NOMO-1 treated with dmso at 0.1 percent for 144 hours (cell line): ENCODE results near the gene MED12L.
"Not testable (repeated sequence)": the region's sequence is repeated elsewhere in the genome, so short reads cannot be mapped to it uniquely, and the experiment has no call there.

Source experiments
- DNase-seq: peaks from one replicate; lab custom pipeline; 2025; ENCODE audit not compliant: unreplicated experiment; lab: John Stamatoyannopoulos, UW

Gene MED12L

DNA sequence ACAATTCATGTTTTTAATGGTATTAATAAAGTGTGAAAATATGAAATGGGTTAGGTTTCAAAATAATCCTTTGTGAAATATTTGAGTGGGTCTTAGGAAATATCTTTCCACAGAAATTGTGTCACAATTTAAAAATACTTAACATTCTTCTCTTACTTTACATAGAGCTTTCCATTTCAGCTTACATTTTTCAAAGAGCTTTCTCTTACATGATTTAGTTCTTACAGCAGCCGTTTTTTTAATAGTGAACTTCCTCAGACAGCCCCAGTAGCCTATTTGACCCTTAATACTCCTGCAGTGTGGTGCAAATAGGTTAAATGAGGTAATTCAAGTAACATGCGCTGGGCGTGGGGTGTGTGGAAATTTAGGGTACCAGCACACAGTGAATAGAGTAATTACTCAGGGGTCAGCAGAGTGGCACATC lies 277.3 kb downstream of the MED12L start:
- peak; percentile 30 for DNase-seq

DNA sequence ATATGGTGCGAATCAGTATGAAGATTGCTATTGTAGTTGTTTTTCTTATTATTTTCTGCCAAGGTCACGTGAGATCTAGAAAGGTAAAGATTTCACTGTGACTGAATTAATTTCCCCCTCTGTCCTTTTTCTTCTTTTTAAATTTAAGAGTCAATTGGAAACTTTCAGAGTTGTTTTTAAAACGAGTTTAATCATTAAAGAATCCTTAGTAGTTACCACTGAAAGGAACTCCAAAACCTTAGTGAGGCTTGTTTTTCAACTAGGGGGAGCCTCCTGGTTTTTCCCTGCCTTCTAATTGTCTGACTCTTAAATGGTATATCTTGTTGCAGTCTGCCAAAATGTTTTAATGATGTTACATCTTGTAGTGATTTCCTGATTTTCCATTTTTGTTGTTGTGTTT lies 281.5 kb downstream of the MED12L start:
- no peak for DNase-seq

GRCh38 chr3:151367448-151367847 lies 282.0 kb downstream of the MED12L start:
- DNase-seq = no peak

- no peak for DNase-seq
These were observed 286.1 kb downstream of the MED12L start for GRCh38 chr3:151371526-151371925.

GRCh38 chr3:151372063-151372820 lies 286.8 kb downstream of the MED12L start:
- no peak for DNase-seq

GRCh38 chr3:151377768-151378385 lies 292.4 kb downstream of the MED12L start:
- no peak for DNase-seq

- DNase-seq = peak; percentile 35
These were observed 293.7 kb downstream of the MED12L start for GRCh38 chr3:151379083-151379734.

DNA sequence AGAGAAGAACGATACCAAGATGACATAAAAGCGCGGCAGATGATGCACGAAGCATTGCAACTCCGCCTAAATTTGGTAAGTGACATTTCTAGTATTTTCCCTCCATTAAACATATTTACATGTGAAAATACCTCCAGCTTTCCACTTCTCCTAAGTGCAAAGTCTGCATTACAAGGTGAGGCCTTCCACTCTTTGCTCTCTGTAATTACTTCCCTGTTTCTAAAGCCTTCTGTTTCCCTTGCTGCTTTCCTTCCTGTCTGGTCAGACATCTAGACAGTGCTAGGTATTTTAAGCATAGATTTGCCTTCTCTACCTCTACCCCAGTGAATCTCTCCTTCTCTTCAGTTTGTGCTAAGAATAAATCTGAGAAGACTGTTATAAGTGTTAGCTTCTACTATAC lies 297.2 kb downstream of the MED12L start:
- DNase-seq = peak; percentile 29

- no peak for DNase-seq
These were observed 297.6 kb downstream of the MED12L start for GRCh38 chr3:151383111-151383510.

DNA sequence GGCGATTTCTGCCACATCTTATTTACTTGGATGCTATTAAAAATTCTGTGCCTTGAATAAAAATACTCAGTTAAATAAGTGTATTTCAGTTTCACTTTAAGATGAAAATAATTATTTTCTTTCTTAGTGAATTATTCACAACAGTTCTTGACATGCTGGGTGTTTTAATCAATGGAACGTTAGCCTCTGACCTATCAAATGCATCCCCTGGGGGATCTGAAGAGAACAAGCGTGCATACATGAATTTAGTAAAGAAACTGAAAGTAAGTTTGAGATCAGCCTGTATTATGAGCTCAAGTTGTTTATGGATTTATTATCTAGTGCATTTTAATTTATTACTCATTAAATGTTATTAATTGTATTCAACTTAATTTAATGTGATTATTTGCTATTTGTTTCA lies 298.5 kb downstream of the MED12L start:
- no peak for DNase-seq

DNA sequence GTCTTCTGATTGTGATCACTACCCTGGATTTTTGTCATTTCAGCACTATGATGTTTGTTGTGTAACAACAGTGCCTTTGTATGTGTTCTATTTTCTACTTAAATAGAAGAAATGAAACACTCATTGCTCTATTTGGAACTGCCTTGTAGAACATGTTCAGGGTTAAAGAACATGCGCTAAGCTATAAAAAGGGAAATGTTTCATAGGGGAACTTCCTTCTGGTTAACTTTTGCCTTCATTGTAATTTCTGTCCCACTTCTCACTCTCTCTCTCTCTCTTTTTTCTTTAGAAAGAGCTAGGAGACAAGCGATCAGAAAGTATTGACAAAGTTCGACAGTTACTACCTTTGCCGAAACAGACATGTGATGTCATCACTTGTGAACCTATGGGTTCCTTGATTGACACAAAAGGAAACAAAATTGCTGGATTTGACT lies 299.3 kb downstream of the MED12L start, which contains the start of gene P2RY12:
Gene P2RY12 (minus strand): TSS at position 13 of the 434 bp plus-strand sequence. CDS start 45,908 bp downstream, outside the sequence.
- peak; percentile 74 for DNase-seq

- no peak for DNase-seq
These were observed 300.6 kb downstream of the MED12L start for GRCh38 chr3:151386056-151386455.

DNA sequence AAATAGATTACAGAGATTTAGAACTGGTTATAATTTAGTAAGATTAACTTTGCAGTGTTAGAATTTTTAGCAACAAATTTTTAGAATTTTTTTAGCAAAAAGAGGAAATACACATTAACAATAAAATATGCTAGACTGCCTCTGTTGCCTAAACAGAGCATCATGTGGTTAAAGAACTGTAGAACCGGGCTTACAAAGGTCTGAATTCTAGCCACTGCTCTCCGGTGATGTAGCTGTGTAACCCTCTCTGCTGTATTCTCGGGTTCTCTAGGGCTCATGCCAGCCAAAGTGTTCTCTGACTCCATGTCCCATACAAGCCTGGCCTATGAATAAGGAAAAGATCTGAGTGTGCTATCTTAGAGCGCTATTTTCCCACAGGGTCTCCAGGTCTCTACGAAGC lies 302.0 kb downstream of the MED12L start:
- no peak for DNase-seq

GRCh38 chr3:151387842-151388241 lies 302.4 kb downstream of the MED12L start:
- DNase-seq = no peak

DNA sequence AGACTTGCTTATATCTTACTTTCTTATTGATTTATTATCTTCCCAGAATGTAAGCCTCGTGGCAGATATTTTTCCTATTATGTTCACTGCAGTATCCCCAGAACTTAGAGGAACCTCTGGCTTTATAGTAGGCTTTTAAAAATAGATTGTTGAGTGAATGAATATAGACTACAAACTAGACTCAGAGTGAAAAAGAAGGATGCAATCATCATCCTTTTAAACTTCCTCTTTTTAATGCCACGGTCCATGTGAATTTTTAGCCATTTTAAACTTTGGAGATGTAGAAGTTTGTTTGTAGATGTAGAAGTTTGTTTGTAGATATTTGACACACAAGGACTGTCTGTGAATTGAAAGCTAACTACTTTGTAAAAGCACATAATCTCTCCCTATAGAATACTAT lies 306.3 kb downstream of the MED12L start:
- DNase-seq = no peak

- DNase-seq = not testable (repeated sequence)
These were observed 306.7 kb downstream of the MED12L start for GRCh38 chr3:151392191-151392590.

DNA sequence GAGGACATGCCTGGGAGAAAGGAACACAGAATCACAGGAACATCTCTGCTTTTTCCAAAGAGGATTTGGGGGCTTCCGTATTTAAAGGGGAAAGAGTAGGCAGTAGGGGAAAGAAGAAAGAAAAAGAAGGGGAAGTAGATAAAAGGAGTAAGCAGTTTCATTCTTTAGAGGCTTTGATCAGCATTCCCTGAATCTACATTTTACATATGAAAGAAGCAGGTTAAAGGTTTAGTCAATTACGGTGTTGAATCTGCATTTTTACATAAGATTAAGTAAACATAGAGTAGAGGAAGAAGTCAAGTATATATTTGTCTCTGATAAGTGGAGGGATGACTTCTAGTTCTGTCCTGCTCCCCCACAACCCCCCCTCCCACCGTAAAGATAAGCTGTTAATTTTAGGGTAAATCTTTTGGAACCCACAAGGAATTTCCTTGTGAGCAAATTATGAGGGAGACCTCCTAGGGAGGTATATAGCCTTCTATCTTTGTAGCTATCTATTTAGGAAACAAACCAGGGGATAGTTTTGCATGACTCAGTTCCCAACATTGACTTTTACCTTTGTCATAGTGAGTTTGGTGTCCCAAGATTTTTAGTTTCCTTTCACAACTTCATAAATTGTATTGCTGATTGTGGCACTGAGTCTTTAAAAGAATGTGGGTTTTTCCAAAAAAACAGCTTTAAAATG lies 307.8 kb downstream of the MED12L start:
- DNase-seq = no peak

- DNase-seq = no peak
These were observed 308.5 kb downstream of the MED12L start for GRCh38 chr3:151393941-151394340.

- no peak for DNase-seq
These were observed 309.1 kb downstream of the MED12L start for GRCh38 chr3:151394611-151395010.

- peak; percentile 37 for DNase-seq
These were observed 310.3 kb downstream of the MED12L start for GRCh38 chr3:151395806-151396205.

DNA sequence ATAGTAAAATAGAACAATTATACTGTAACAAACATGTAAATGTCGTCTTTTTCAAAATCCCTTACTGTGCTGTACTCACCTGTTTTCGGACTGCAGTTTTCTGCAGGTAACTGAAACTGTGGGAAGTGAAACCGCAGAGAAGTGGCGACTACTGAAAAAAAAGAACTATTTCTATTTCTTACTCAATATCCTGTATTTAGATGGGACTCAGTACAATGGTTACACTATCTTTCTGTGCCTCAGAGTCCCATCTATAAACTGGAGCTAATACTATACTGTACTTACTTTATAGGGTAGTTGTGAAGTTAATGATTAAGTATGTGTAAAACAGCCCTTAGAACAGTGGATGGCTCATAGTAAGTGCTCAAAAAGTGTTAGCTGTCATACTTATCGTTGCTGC lies 313.4 kb downstream of the MED12L start:
- peak; percentile 33 for DNase-seq
